HepG2 (cell line): ENCODE results near the gene CSRNP3. TPM values are rescaled to one million over a fixed set of nuclear protein-coding genes. Genes with fewer than 3 reads are reported as not detected.

Experiments
- ATAC-seq: fragments of 200-7000 bp; cut with Tn5 transposase; 3 replicates; pipeline ENCODE4 v1.9.1; 2020; ENCODE audit warnings: mild to moderate bottlenecking, moderate library complexity
- BruUV-seq: library from RNA; stranded (reverse); fragments of 400-500 nt; replicated peaks from 2 replicates; lab custom pipeline; 2021; lab: Mats Ljungman, UMichigan
- CTCF ChIA-PET: fragments of 300-600 bp; formaldehyde crosslinking; extraction: SDS; loops from one replicate; lab custom pipeline; 2021; ENCODE audit warnings: low total read pairs, inconsistent platforms, low intra/inter-chr PET ratio; lab: Yijun Ruan, JAX
- POLR2A ChIA-PET: fragments of 350-600 bp; sonication (Branson Sonifier 250); formaldehyde crosslinking; loops from one replicate; lab custom pipeline; 2020; ENCODE audit warnings: antibody characterized with exemption, inconsistent platforms; lab: Yijun Ruan, JAX
- DNase-seq: peaks from one replicate; pipeline ENCODE4 v3.0.0-alpha.2; 2015; ENCODE audit warnings: low spot score
- FAIRE-seq: peaks from 3 replicates; lab custom pipeline; 2011; peaks lifted over from hg19 to GRCh38; lab: Jason Lieb, UNC
- H2AFZ ChIP-seq: one replicate; pipeline ENCODE4 v1.6.1; 2011; ENCODE audit warnings: low read length, inconsistent platforms
- H3K27ac ChIP-seq: fragments of 300-600 bp; 3 replicates; pipeline ENCODE4 v1.8.0; 2011; ENCODE audit warnings: mixed run types, mild to moderate bottlenecking, mixed read lengths, low read length, inconsistent platforms; ENCODE audit not compliant: insufficient read depth; ENCODE audit errors: extremely low read length
- H3K27me3 ChIP-seq, 2 experiments: fragments of 200-600 bp in 1 of 2; 2 replicates in 1 of 2; 3 replicates in 1 of 2; pipeline versions ENCODE4 v1.6.0 to v1.8.0; 2011; ENCODE audit warnings: low read length in 2 of 2, mild to moderate bottlenecking in 2 of 2, moderate library complexity in 2 of 2, inconsistent platforms in 1 of 2; ENCODE audit not compliant: insufficient read depth in 2 of 2, control insufficient read depth in 1 of 2
- H3K36me3 ChIP-seq, 2 experiments: fragments of 200-600 bp in 1 of 2; replicated peaks in 1 of 2; 2 replicates in 1 of 2; 3 replicates in 1 of 2; pipeline versions ENCODE4 v1.5.1 to v1.8.0; 2011; ENCODE audit warnings: low read length in 2 of 2, inconsistent platforms in 1 of 2; ENCODE audit not compliant: insufficient read depth in 2 of 2, control insufficient read depth in 1 of 2
- H3K4me1 ChIP-seq: 2 replicates; pipeline ENCODE4 v1.5.1; 2012; ENCODE audit warnings: low read length, inconsistent platforms; ENCODE audit not compliant: insufficient read depth
- H3K4me2 ChIP-seq: 2 replicates; pipeline ENCODE4 v1.6.0; 2011; ENCODE audit warnings: low read depth, low read length, inconsistent platforms
- H3K4me3 ChIP-seq, 3 experiments: fragments of 200-600 bp in 1 of 3; sonication (generic), shearing (Covaris generic) in 1 of 3; replicated peaks in 1 of 3; 2 replicates each; pipeline ENCODE4 v1.5.1; 2011 to 2016; ENCODE audit warnings: low read length in 3 of 3, inconsistent platforms in 2 of 3, low read depth in 2 of 3, mild to moderate bottlenecking in 2 of 3, control low read depth in 1 of 3, mixed read lengths in 1 of 3; ENCODE audit not compliant: insufficient read depth in 1 of 3
- H3K79me2 ChIP-seq: one replicate; pipeline ENCODE4 v1.6.1; 2011; ENCODE audit warnings: low read length, inconsistent platforms; ENCODE audit not compliant: insufficient read depth
- H3K9ac ChIP-seq: 2 replicates; pipeline ENCODE4 v1.6.0; 2011; ENCODE audit warnings: mild to moderate bottlenecking, low read depth, low read length, inconsistent platforms; ENCODE audit not compliant: insufficient read depth
- H3K9me3 ChIP-seq: 2 replicates; pipeline ENCODE4 v1.5.1; 2012; ENCODE audit warnings: mild to moderate bottlenecking, low read length
- H4K20me1 ChIP-seq: 2 replicates; pipeline ENCODE4 v1.6.0; 2011; ENCODE audit warnings: inconsistent platforms, mild to moderate bottlenecking, low read length, moderate library complexity; ENCODE audit not compliant: insufficient read depth
- ATF1 ChIP-seq: IDR thresholded peaks from 2 replicates; pipeline ENCODE4 v1.6.1; 2016; ENCODE audit warnings: mild to moderate bottlenecking, control low read depth
- BRCA1 ChIP-seq: sonication (generic); formaldehyde crosslinking; IDR thresholded peaks from 2 replicates; pipeline ENCODE4 v1.4.0; 2020; ENCODE audit warnings: missing genetic modification reagents
- FOXA1 ChIP-seq, 2 experiments: fragments of 450-650 bp in 1 of 2; sonication (generic) in 1 of 2; formaldehyde crosslinking in 1 of 2; IDR thresholded peaks; 2 replicates each; pipeline versions ENCODE4 v1.4.0 to v1.6.1; 2016 to 2020; ENCODE audit warnings: missing genetic modification reagents in 1 of 2
- GFI1 ChIP-seq: sonication (generic); formaldehyde crosslinking; IDR thresholded peaks from 2 replicates; pipeline ENCODE4 v1.5.0; 2020; ENCODE audit warnings: missing genetic modification reagents, mild to moderate bottlenecking, borderline replicate concordance
- MAFG ChIP-seq: sonication (generic); formaldehyde crosslinking; IDR thresholded peaks from 2 replicates; pipeline ENCODE4 v1.5.1; 2020; ENCODE audit warnings: mild to moderate bottlenecking, missing genetic modification reagents
- RARA ChIP-seq: IDR thresholded peaks from 2 replicates; pipeline ENCODE4 v1.6.1; 2016; ENCODE audit warnings: missing genetic modification reagents, missing compliant biosample characterization
- SMAD9 ChIP-seq: sonication (generic); formaldehyde crosslinking; IDR thresholded peaks from 2 replicates; pipeline ENCODE4 v1.5.1; 2020; ENCODE audit warnings: mild to moderate bottlenecking, missing genetic modification reagents
- SRY ChIP-seq: sonication (generic); formaldehyde crosslinking; IDR thresholded peaks from 2 replicates; pipeline ENCODE4 v1.8.0; 2022; ENCODE audit warnings: mild to moderate bottlenecking, missing genetic modification reagents
- ZBTB38 ChIP-seq: sonication (generic); formaldehyde crosslinking; IDR thresholded peaks from 2 replicates; pipeline ENCODE4 v1.5.1; 2020; ENCODE audit warnings: mild to moderate bottlenecking, missing genetic modification reagents
- ZNF207 ChIP-seq: fragments of 450-650 bp; IDR thresholded peaks from 2 replicates; pipeline ENCODE4 v1.6.1; 2016; ENCODE audit warnings: antibody characterized with exemption, borderline replicate concordance
- ZNF232 ChIP-seq: sonication (generic); formaldehyde crosslinking; IDR thresholded peaks from 2 replicates; pipeline ENCODE4 v1.4.0; 2020; ENCODE audit warnings: missing genetic modification reagents, borderline replicate concordance
- WGBS: methylation state at CpG from one replicate; pipeline ENCODE4 v1.1.6; 2017; ENCODE audit warnings: low lambda C conversion rate; 5-methylcytosine and 5-hydroxymethylcytosine counted together
- in situ Hi-C: cut with HindIII; loops from 2 replicates; pipeline ENCODE4 v1.10.0; 2017; ENCODE audit warnings: low pct_unique_long_range_greater_than_20kb; ENCODE audit not compliant: extremely low pct_ligation_motif_present
- intact Hi-C: fragments of 100-400 bp; cut with micrococcal nuclease; formaldehyde crosslinking; loops from one replicate; pipeline ENCODE4 v1.10.0; 2022; ENCODE audit not compliant: unreplicated experiment
- polyA plus RNA-seq, 8 experiments: library from polyadenylated mRNA; depleted of rRNA in 3 of 8; stranded (reverse) in 7 of 8; unstranded in 1 of 8; fragments of >200 nt; fragmentation: Illumina TruSeq in 4 of 8; extraction: Trizol in 4 of 8; gene quantifications; 2 replicates each; pipeline versions ENCODE4 v1.2.1 to v1.2.3, GENCODE V29; 2011 to 2016; ENCODE audit warnings: low read depth in 4 of 8, missing spikeins in 1 of 8, mixed read lengths in 1 of 8; ENCODE audit not compliant: insufficient read depth in 1 of 8
- total RNA-seq, 5 experiments: library from RNA; depleted of rRNA; stranded (reverse); fragments of >200 nt; fragmentation: Illumina TruSeq; extraction: Trizol; gene quantifications; 2 replicates each; pipeline ENCODE4 v1.2.3, GENCODE V29; 2016; ENCODE audit warnings: low read depth in 1 of 5
- TF ChIP-seq, protein P1 (sequence below): sonication (generic); formaldehyde crosslinking; IDR thresholded peaks from 2 replicates; pipeline ENCODE4 v1.8.0; 2022; ENCODE audit warnings: mild to moderate bottlenecking, missing genetic modification reagents, moderate library complexity
- TF ChIP-seq, protein P2 (sequence below): sonication (generic); formaldehyde crosslinking; IDR thresholded peaks from 2 replicates; pipeline ENCODE4 v1.4.0; 2020; ENCODE audit warnings: mild to moderate bottlenecking, missing genetic modification reagents

The CSRNP3 gene
- total and polyA plus RNA-seq, 2 of the 13 experiments (the other 11 are each of a cell fraction or from before 2014, with no cell fraction given) = not detected

DNA sequence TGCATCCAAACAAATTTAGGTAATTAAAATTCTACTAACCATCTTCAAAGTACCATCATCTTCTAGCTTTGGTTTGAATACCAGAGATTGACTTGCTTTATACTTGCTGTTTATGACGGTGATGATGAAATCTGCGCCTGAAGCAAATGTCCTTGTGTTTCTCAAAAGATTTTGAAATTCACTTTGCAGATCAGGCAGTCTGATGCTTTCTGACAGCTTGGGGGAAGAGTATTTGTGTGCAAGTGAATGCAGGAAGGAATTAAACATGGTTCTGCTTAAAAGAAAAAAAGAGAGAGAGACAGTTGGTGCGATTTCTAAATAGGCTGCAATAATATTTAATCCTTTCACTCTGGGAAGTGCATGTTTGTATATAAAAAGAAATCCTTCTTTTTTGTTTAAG lies 29.6 kb downstream of the CSRNP3 start (continued):
- TF ChIP-seq GFI1 (CRISPR knock-in tag) (no peak), SRY (CRISPR knock-in tag) (no peak)

DNA sequence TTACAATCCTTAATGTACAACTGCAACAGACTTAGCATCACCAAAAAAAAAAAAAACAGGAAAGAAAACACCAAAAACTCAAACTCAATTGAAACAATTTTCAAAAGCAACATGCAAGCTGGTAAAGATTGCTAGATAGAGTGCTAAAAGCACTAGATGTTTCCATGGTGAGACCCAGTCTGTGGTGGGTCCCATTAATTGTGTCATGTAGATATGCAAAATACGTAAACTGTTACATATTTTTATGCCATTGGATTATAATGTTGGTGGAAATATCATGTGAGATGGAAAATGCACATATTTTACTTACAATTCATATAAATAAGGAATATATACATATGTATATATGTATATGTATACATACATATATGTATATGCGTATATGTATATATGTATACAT lies 30.5 kb downstream of the CSRNP3 start:
- Histone ChIP-seq H3K27ac (no peak overlapping the region), H3K27me3 (no peaks in the 10 kb centered on the region), H3K9me3 (no peaks in the 10 kb centered on the region), H3K36me3 (no peaks in the 10 kb centered on the region), H3K9ac (no peak overlapping the region), H3K79me2 (no peaks in the 10 kb centered on the region), H2AFZ (no peak overlapping the region), H3K4me1 (no peaks in the 10 kb centered on the region), H4K20me1 (no peaks in the 10 kb centered on the region), H3K4me2 (no peak overlapping the region), H3K4me3 (no peak overlapping the region)
- DNase-seq = no peak
- in situ Hi-C loops = no loop called here
- 40% methylated on average over 2 of the region's 2 CpGs for WGBS
- FAIRE-seq = peak; percentile 4
- ChIA-PET POLR2A (no interaction called here), CTCF (no interaction called here)
- TF ChIP-seq ZNF207 = no peak
- TF ChIP-seq SMAD9 = no peak
- TF ChIP-seq, protein P1, sequence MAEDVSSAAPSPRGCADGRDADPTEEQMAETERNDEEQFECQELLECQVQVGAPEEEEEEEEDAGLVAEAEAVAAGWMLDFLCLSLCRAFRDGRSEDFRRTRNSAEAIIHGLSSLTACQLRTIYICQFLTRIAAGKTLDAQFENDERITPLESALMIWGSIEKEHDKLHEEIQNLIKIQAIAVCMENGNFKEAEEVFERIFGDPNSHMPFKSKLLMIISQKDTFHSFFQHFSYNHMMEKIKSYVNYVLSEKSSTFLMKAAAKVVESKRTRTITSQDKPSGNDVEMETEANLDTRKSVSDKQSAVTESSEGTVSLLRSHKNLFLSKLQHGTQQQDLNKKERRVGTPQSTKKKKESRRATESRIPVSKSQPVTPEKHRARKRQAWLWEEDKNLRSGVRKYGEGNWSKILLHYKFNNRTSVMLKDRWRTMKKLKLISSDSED = no peak
- no peak for TF ChIP-seq ZNF232 (CRISPR knock-in tag)
- TF ChIP-seq RARA (CRISPR knock-in tag) = no peak
- no peak for TF ChIP-seq ZBTB38 (CRISPR knock-in tag)
- no peak for TF ChIP-seq BRCA1 (CRISPR knock-in tag)
- TF ChIP-seq ATF1 = no peak
- no peak for TF ChIP-seq MAFG
- TF ChIP-seq FOXA1 (IDR thresholded peaks at IDR 0.05) = no peak
- TF ChIP-seq FOXA1 (CRISPR knock-in tag; IDR thresholded peaks at IDR 0.05) = no peak
- TF ChIP-seq, protein P2, sequence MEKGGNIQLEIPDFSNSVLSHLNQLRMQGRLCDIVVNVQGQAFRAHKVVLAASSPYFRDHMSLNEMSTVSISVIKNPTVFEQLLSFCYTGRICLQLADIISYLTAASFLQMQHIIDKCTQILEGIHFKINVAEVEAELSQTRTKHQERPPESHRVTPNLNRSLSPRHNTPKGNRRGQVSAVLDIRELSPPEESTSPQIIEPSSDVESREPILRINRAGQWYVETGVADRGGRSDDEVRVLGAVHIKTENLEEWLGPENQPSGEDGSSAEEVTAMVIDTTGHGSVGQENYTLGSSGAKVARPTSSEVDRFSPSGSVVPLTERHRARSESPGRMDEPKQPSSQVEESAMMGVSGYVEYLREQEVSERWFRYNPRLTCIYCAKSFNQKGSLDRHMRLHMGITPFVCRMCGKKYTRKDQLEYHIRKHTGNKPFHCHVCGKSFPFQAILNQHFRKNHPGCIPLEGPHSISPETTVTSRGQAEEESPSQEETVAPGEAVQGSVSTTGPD (CRISPR knock-in tag) = no peak
- ATAC-seq = no peak
- intact Hi-C loops = no loop called here
- no TSS peak for BruUV-seq
